Retinal pigment epithelial cell (primary cell): Measurements from ENCODE around the gene FBXO46.

Experiments
- DNase-seq: peaks from one replicate; pipeline ENCODE4 v3.0.0-alpha.2; 2010; ENCODE audit warnings: low read depth
- H3K4me3 ChIP-seq: 2 replicates; pipeline ENCODE4 v1.5.1; 2011; ENCODE audit warnings: mild to moderate bottlenecking, low read length, control low read depth, moderate library complexity
- TF ChIP-seq, protein P1 (sequence below): conservative IDR thresholded peaks from 2 replicates; pipeline ENCODE4 v1.5.1; 2011; ENCODE audit warnings: low read depth, low read length, control low read depth, inconsistent platforms

Gene FBXO46

DNA sequence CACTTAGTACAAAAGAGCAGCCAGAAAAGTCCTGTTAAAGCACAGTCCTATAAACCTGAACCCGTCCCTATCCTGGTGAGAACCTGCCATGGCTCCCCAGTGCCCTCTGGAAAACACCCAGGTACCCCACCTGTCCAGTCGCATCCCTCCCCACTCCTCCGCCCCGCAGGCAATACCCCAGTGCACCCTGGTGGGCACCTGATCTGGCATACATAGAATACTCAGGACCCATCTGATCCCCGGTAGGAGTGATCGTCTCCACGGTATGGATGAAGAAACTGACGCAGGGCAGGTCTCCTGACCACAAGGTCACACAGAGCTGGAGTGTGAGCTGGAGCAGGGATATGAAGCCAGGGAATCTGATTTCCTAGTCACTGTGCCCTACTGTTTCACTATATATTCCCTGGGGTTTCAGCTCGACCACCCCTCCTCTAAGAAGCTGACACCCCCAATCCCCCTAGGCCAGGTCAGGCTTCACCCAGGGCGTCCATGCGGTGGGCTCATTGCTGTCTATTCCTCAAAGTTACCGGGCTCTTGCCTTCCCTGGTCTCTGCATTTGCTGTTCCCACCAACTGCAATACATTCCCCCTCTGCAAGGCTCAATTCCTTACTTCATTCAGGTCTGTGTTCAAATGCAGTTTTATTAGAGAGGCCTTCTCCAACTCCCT is 12.6 kb downstream of the FBXO46 start:
- TF ChIP-seq, protein P1, sequence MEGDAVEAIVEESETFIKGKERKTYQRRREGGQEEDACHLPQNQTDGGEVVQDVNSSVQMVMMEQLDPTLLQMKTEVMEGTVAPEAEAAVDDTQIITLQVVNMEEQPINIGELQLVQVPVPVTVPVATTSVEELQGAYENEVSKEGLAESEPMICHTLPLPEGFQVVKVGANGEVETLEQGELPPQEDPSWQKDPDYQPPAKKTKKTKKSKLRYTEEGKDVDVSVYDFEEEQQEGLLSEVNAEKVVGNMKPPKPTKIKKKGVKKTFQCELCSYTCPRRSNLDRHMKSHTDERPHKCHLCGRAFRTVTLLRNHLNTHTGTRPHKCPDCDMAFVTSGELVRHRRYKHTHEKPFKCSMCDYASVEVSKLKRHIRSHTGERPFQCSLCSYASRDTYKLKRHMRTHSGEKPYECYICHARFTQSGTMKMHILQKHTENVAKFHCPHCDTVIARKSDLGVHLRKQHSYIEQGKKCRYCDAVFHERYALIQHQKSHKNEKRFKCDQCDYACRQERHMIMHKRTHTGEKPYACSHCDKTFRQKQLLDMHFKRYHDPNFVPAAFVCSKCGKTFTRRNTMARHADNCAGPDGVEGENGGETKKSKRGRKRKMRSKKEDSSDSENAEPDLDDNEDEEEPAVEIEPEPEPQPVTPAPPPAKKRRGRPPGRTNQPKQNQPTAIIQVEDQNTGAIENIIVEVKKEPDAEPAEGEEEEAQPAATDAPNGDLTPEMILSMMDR, result peak; percentile 14
- DNase-seq, result no peak
- peak overlapping the region; percentile 79 for H3K4me3 ChIP-seq

DNA sequence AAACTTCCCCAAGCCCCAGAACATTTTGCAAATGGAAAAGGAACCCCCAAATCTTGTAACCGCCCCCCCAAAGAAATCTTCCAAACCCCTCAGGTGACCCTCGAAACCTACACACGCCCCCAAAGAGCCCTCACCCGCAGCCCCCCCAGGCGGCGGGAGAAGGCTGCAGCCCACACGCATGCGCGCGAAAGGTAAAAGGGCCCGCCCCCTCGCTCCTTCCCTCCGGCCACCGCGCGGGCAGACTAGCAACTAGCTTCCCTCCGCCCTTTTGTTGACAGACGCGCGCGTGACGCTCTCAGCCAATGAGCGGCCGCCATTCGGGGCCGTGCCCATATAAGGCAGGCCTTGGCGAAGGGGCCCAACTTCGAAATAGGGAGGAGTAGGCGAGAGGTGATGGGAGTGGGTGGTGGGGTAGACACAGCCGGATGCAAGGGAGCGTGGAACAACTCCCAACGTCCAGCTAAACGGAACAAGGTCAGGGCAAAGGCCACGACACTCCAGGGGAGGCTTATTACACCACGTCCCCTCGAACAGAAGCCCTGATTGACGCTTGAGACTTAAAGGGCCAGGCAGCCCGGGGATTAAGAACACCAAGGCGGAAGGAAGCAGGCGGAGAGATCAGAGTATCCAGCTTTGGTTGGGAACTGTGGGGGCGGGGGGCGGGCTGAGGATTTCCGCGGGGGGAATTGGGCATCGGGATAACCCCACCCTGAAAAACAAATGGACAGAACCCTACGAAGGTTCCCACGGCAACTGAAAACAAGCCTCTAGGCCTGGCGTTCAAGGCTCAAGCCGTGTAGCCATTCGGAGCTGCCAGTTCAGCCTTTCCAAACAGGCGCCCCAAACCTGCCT is 13.3 kb downstream of the FBXO46 start:
- H3K4me3 ChIP-seq, result peak overlapping the region; percentile 79
- peak; percentile 97 for DNase-seq
- TF ChIP-seq, protein P1, result peak; percentile 20

DNA sequence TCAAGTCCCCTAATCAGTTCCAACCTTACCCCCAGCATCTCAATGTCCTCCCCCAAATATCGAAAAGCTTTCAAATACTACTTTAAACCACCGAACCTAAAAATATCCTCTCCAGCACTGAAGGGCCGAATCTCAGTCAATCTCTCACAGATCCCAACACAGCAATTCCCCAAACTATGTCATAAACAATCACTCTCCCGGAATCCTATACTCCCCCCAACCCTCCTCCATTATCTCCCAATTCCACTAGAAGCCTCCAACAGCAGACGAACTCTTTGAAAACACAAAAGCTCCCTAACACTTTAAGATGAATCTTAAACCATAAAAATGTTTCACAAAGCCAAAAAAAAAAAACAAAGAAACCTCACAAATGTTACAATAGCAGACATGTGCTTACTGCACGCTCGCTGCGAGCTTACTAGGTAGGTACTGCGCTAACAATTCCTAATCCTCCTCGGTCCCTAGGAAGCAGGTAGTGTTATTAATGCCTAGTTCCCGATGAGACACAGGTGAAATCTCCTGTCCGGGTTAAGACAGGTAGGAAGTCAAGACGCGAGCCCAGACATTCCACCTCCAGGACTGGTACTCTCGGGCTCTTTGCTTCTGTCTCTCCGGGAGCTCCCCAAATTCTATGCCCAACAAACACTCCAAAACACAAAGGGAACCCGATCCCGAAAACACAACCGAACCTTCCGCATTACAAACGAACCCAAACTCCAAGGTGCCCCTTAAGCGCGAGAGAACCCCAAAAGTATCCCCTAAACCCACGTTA is 14.2 kb downstream of the FBXO46 start:
- H3K4me3 ChIP-seq, result peak overlapping the region; percentile 79
- TF ChIP-seq, protein P1, result no peak
- DNase-seq, result no peak

DNA sequence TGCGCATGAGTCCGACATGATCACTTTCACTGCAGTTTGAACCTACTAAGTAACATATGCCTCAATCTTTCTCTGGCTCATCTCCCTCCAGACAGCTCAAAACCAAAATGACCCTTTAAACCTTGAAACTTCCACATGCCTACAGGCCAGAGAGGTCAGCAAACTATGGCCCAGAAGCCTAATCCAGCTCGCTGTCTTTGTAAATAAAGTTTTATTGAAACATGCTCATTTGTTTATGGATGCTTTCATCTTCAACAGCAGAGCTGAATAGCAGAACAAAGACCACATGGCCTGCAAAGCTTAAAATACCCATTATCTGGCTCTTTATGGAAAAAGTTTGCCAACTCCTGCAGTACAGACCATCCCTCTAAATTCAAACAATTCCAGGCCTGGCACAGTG is 15.6 kb downstream of the FBXO46 start:
- no peak for DNase-seq
- TF ChIP-seq, protein P1, result no peak
- H3K4me3 ChIP-seq, result no peak overlapping the region

DNA sequence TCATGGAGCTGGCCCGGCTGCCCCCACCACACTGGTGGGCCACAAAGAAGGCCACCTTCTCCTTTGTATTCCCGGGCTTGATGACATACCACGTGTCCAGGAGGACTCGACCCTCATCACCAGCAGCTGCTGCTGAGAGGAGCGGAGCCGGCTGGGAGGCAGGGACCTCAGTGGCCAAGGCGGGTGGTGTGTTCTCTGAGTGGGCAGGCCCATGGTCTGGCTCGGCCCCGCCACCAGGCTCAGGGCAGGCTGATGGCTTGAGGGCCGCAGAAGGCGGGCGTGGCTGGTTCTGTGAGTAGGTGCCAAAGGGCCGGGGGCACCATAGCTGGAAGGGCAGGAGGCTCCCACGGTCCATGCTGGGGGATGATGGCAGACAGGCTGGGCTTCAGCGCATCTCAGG is 17.6 kb downstream of the FBXO46 start:
- no peak for DNase-seq
- no peak overlapping the region for H3K4me3 ChIP-seq
- TF ChIP-seq, protein P1, result no peak

DNA sequence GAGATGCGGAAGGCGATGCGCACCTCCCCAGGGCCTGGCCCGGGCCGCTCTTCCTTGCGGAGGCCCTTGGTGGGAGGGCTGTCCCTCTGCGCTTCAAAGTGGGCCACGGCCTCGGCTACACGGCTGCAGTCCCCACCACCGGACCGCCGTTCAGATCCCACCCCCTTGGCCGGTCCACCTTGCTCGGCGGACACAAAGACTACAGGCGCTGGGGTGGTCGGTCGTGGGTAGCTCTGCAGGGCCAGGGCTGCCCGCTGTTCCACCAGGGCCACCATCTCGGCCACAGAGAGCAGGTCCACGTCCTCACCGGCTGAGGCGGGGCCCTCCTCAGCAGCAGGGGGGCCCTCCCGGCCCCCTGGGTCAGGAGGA is 18.0 kb downstream of the FBXO46 start:
- no peak for DNase-seq
- TF ChIP-seq, protein P1, result no peak
- no peak overlapping the region for H3K4me3 ChIP-seq
